GM20000 (cell line): ENCODE measurements around the gene SEC31B.

Source experiments
- DNase-seq: peaks from one replicate; pipeline ENCODE4 v3.0.0; 2012; ENCODE audit warnings: low spot score
- CTCF ChIP-seq: IDR thresholded peaks from 2 replicates; pipeline ENCODE4 v1.5.1; 2012; ENCODE audit warnings: mild to moderate bottlenecking, control low read depth; ENCODE audit errors: extremely low read depth, missing control alignments

The SEC31B gene

GRCh38 chr10:100438674-100439315 lies 80.9 kb downstream of the SEC31B start:
- TF ChIP-seq CTCF, result no peak
- no peak for DNase-seq
